Left forelimb (tissue), 1 donor: Measurements from ENCODE around the gene DNAJB13.
"Not testable (repeated sequence)": the region's sequence is repeated elsewhere in the genome, so short reads cannot be mapped to it uniquely, and the experiment has no call there.

Source experiments
- DNase-seq: peaks from one replicate; pipeline ENCODE4 v3.0.0-alpha.2; 2018; ENCODE audit warnings: low spot score

The DNAJB13 gene

DNA sequence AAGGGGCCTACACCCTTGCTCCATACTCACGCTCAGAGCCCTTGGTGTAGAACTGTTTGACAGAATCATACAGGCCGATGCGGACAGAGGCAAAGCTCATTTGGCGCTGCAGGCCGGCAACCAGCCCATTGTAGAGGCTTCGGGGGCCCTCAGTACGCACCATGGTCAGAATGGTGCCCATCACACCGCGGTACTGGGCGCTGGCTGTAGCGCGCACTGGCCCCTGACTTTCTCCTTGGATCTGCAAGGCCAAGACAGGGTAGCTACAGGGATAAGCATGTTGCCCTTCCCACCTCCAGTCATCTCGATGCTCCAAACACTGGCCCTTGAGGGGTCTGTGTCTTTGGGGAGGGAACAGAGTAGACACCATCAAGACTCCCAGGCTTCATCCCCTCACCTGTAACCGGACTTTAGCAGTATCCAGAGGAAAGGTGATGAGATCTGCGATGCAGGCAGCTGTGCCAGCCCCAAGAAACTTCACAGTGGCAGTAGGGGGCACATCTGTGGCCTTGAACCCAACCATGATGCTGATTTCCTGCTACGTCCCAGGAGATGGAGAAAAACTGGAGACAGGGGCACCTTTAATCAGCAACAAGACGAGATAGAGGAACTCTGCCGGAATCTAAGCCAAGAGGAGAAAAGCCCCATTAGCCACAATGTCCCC is 27.2 kb downstream of the DNAJB13 start:
- no peak for DNase-seq

DNA sequence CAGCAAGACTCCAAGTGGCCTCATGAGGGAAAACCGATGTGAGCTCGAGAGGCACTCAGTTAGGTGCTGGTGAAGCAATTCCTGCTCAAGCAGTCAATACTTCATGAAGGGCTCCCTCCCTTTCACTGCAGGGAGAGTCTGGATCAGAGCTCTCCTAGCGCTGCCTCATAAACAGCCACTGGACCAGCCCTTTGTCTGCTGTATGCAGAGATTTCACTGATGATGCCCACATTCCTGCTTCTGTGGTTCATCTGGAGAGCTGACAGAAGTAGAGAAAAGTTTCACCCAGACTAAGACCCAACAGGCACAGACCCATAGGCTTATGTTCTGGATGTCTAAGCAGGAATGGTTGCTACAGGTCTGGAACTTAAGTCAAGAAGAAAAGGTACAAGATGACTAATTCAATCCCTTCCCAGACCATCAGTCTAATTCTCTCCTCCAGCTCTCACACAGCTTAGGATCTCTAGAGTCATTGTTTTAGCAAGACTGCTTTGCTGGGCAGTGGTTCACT is 27.8 kb downstream of the DNAJB13 start:
- no peak for DNase-seq

DNA sequence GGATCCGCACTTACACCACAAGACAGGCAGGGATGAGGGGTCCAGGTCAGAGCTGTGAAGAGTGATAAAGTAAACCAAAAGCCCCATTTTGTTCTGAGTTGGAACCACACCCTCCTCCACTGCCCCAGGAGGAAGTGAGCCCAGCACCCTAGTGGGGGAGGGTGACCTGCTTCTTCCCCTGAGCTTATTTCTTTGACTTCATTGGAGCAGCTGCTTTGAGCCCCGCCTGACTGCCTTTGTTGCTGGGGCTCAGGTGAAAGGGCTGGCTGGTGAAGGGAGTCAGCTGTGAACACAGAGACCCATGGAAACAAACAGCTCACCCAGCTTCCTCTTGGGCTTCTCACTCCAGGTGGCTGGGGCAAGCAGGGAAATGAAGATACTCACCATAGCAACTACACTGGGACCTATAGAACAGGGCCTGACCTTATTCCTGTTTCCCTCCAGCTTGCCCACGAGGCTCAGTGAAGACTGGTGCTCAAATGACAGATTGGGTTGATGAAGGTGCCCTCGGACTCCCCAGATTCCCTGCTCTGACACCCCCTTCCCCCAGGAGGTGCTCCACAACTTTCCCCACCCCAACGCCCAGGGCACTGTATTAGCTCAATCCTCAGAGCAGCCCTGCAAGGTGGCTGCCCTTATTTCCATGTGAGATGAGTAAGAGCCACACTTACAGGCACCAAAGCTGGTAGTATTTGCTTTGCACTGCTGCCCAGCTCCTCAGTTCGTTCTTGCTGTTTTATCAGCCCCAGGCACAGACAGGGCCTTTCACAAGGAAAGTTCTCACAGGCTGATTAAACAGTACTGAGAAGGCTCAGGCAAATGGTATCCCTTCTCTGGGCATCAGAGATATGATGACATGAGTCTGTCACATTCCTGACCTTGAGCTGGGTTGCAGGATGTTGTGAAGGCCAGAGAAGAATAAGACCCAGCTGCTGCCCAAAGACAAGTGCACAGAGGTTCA is 29.5 kb downstream of the DNAJB13 start:
- DNase-seq, result no peak

DNA sequence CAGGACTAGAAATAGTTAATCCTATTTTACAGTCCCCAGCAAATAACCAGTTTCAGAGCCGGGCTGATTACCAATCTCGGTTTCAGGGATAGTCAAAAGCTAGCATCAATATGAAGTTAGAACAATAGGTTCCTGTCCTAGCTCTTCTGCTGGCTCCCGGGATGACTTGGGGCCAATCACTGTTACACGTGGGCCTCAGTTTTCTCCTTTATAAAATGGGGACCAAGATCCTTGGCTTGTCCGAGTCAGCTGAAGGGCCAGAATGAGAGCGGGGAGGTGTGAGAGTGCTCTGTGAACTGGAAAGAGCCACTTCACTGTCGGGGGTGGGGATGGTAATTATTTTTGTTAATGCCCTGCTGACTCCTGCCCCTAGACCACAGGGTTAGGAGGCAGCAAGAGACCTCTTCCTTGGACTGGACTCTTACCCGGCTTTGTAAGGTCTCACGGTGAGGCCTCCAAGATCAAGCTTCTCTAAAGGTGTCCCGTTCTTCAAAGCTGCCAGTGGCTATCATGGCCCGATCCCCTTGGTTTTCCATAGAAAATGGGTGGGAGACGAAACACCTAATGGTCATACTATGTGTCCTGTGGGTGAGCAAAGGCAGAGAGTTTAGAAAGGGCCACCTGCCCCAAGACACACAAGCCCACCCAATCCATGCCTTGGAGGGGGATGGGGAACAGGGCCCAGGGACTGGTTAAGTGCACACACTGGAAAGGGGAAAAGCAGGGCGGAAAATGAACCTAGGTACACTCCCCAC is 30.4 kb downstream of the DNAJB13 start:
- DNase-seq, result no peak

DNA sequence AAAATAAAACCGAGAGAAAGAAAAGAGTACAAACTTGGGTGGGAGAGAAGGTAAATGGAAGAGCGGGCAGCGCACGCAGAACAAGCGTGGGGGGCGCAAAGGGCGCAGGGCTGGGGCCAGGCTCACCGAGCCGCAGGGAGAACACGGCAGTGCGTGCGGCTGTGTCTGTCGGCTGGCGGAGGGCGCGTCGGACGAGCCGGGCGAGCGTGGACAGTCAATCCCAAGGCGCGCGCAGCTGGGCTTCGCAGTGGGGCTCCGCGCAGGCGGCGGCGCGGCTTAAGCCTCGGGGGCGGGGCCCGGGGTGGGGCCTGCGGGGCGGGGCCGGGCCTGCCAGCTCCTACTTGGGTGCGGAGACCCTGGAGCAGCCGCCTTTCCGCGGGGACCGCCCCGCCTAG is 31.8 kb downstream of the DNAJB13 start, which contains the start of gene UCP2:
Gene UCP2, minus strand, starts transcription at position 249 of the 395 bp plus-strand sequence. CDS start 4,465 bp downstream, outside the sequence.
- no peak for DNase-seq

DNA sequence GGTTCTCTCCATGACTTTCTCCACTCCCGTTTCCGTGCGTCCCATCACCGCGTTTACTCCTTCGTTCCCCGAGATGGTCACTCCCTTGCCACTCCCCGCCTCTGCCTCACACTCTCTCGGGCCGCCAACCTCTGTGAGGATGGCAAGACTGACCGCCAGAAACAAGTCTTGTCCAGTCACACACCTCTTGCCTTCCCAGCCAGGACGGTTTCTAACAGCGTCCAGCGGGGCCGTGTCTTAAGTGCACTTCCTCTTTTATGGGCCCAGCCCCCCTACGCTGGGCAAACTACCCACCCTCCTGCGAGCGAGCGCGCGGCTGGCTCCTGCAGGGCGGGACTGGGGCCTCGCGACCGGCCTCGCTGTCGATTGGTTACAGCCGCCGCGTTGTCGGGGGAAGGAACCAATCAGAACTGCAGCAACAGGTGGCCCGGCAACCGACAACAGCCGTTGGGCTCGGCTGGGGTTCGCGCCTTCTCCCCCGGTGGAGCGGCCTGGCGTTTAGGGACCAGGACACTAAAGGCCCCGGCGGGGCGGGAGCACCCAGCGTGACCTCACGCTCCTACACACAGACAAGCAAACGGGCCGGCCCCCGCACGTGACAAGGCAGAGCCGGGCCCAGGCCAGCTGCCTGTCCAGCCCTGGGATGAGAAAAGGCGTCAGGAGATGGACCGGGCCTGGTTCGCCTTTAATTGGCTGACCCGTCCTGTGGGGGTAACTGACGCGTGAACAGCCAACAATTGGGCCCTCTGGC is 32.3 kb downstream of the DNAJB13 start:
- peak; percentile 90 for DNase-seq

DNA sequence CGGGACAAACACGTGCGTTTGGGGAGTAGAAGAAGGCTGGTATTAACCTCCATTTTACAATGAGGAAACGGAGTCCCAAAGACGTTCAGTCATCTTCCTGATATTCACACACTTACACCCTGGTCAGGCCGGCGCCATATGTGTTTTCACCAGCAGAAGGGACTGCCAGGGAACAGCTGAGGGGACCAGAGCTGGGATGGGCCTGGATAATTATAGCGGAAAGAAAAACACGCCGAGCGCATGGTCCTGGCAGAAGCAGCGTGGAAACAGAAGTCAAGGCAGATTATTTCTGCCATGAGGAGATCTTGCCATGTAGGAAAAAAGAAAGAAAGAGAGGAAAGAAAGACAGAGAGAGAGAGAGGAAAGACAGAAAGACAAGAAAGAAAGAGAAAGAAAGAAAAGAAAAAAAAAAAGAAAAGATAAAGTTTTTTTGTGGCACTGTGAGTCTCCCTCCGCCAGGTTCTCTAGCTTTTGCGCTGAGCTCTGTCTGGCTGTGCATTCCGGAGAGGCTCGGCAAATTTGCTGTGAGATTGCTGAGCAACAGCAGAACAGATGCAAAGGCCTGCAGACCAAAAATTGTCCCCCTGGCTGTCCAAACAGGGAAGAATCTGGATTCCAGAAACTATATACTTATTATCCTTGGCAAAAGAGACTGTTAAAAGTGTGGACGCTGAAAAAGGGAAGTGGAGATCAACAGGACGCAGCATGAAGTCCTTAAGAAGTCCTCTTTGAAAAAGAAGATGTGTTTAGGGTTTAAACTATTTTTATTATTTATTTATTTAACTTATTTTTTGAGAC is 33.1 kb downstream of the DNAJB13 start:
- DNase-seq, result no peak

DNA sequence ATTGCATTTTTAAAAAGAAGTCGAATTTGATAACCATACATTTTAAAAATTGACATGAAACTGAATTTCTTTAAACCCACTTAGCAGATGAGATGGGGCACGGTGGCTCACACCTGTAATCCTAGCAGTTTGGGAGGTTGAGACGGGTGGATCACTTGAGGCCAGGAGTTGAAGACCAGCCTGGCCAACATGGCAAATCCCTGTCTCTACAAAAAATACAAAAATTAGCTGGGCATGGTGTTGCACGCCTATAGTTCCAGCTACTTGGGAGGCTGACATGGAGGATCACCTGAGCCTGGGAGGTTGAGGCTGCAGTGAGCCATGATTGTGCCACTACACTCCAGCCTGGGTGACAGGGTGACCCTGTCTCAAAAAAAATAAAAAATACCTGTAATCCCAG is 34.8 kb downstream of the DNAJB13 start:
- DNase-seq, result not testable (repeated sequence)

DNA sequence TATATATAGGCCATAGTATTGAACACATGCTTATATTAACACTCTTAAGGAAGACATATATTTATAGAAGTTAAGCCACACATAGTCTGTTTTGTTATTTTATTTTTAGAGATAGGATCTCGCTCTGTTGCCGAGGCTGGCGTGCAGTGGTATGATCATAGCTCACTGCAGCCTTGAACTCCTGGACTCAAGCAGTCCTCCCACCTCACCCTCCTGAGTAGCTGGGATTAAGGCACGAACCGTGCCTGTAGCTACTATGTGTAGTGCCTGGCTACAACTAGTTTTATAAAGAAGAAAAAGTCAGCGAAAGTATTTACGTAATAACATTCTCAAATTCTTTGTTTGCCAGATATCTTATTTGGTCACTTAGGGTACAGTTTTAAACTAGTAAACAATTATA is 37.4 kb downstream of the DNAJB13 start:
- DNase-seq, result no peak

DNA sequence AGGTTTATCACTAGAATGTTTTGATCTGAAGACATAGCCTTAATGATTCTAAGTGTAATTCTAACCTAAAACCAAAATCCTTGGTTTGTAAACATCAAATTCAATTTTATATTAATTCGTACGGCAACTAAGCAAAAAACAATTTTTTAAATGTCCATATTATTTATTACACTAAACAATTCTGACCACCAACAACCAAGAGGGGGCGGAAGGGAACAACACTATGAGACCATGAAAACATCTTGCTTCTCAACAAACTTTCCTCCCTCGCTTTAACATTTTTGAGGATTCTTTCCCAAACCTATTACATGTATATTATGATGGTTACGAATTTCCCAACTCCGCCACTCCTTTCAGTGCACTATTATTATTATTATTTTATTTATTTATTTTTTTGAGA is 38.3 kb downstream of the DNAJB13 start:
- no peak for DNase-seq

DNA sequence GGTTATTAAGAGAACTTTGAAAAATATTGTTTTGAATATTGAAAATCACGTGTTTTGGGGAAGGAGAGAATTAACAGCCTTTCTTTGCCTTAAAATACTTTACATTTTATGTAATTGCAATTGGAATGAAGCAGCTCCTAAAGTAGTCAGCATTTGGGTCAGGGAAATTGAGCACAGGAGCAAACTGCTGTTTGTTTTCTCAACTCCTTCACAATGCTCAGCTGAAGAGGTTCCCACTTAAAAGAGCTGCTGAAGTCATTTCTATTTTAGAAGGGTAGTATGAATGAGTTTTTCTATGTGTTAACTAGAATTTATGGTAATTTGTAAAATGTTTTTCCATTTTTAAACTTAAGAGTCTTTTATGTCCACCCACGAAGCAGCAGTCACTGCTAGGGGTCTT is 39.9 kb downstream of the DNAJB13 start:
- DNase-seq, result no peak

DNA sequence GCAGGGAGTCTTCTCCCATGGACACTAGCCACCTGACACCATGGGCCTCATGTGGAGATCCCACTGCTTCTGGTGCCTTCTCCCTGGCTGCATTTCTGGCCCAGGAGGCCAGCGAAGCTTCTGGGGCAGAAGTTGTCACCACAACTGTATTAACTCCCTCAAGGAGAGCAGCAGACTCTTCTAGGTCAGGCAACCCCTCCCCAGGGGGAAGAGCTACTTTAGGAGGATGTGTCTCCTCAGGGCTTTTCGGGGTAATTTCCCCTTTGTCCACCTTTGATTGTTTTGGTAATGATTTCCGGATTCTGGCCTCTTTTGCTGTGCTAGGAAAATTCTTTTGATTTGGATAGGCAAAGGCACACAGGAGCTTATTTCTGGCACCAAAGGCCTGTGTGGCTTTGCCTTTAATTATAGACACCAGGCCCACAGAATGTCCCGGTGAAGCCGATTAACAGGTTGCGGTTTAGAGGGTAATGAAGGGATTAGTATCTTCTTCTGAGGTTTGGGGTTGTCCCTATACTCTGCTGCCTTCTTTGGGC is 40.7 kb downstream of the DNAJB13 start:
- no peak for DNase-seq

DNA sequence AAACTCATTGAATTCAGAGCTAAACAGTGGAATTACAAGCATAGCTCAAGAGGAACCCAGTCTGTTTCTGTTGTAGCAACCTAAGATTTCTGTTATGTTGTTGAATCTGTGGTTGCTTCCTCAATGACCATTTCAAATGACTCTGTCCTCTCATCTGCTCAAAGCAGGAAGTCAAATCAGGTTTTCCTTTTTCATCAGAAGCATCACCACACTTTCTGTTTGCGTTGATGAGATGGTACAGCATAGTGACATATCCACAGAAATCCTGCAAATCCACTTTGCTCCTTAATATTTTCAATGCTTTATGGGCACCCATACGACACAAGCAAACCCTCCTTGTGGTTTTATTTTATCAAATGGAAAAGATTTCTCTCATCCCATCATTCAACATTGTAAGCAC is 44.4 kb downstream of the DNAJB13 start:
- no peak for DNase-seq

DNA sequence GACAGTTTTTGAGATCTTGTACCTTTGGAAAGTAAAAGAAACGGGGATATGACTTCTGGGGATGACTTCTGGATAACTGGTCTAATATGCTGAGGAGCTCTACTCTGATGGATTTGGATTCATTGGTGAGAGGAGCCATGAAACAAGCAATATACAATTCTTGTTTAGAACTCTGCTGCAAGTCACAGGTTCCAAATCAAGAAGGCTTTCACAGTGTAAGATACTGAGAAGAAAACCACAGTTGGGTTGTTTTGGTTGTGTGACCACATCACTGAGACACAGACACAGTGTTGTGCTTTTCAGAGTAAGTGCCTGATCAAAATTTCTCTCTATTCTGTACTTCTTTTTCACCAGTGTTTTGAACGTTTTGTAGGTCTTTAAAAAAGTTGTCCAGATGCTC is 44.9 kb downstream of the DNAJB13 start:
- DNase-seq, result no peak

DNA sequence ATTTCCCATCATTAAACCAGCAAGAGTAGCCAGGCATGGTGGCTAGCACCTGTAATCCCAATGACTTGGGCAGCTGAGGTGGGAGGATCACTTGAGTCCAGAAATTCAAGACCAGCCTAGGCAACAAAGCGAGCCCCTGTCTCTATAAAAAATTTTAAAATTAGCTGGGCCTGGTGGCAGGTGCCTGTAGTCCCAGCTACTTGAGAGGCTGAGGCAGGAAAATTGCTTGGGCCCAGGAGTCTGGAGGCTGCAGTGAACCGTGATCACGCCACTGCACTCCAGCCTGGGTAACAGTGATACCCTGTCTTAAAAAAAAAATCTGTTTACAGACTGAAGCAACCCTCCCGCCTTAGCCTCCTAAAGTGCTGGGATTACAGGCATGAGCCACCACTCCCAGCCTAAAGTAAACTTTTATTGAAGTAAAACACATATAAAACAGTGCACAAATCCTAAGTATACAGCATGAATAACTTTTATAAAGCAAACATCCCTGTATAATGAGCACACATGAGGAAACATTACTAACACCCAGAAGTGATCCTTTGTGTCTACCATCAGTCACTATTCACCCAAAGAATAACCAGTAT is 45.4 kb downstream of the DNAJB13 start:
- DNase-seq, result no peak

DNA sequence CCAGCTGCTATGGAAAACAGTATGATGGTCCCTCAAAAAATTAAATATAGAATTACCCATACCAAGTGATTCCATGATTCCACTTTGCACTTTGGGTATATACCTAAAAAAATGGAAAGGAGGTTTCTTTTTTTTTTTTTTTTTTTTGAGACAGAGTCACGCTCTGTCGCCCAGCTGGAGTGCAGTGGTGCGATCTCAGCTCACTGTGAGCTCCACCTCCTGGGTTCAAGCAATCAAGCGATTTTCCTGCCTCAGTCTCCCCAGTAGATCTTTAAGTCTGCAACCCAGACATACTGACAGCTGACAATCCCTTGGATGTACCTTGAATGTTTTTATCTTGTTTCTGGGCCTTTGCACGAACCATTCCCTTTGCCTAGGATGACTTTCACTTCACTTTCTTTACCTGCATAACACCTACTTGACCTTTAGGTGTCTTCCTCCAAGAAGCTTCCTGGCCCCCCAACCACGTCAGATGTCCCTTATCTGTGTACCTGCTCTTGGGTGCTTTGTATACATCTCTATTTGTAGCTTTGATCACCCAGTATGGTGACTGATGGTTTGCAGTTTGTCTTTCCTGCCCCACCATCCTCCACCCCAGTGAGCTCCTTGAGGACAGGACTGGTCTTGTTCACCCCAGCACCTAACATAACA is 46.4 kb downstream of the DNAJB13 start:
- DNase-seq, result no peak

DNA sequence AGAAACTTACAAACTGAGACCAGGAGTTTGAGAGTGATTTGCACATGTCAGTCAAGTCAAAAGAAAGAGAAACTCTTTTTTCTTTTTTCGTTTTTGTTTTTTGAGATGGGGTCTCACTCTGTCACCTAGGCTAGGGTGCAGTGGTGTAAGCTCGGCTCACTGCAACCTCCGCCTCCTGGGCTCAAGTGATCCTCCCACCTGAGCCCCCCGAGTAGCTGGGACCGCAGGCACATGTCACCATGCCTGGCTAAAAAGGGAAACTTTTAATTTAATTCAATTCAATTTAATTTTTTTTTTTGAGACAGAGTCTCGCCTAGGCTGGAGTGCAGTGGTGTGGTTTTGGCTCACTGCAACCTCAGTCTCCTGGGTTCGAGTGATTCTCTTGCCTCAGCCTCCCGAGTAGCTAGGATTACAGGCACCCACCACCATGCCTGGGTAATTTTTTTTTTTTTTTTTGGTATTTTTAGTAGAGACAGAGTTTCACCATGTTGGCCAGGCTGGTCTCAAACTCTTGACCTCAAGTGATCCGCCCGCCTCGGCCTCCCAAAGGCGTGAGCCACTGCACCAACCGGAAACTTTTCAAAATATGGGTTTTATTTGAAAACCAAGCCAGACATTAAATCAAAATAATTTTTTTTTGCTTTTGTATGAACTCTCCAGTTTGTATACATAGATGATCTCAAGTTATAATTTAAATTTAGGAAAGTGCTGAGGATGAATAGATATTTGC is 48.2 kb downstream of the DNAJB13 start:
- no peak for DNase-seq

DNA sequence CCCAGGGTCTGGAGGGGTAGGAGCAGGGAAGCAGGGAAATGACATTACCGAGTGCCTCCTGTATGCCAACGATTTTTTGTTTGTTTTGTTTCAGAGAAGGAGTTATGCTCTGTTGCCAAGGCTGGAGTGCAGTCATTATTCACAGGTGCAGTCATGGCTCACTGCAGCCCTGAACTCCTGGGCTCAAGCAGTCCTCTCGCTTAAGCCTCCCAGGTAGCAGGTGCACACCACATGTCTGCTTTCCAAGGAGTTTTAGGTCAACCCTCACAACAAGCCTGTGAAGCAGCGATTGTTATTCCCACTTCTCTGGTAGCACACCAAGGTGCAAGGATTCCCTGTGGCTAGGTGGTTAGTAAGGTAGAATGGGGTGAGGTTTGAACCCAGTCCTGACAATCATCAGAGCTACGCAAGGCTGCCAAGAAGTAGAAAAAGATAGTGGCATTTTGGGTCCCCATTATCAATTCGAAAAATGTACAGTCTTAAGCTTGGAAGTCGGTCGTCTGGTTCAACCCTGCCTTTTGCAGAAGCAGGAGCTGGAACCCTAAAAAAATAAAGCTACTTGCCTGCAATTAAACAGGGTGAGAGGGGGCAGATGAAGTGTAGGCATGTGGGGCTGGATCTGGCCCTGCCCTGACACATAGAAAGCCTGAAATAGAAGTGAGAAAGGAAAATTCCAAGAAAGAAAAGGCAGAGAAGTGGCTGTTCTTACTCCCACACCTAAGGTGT is 48.9 kb downstream of the DNAJB13 start:
- no peak for DNase-seq
